Keratinocyte (primary cell): ENCODE data around the gene KCNMA1.

Experiments used
- EZH2 ChIP-seq: IDR thresholded peaks from one replicate; pipeline ENCODE4 v1.6.1; 2012; ENCODE audit warnings: inconsistent platforms, mild to moderate bottlenecking, low read length, moderate library complexity
- TF ChIP-seq, protein P1 (sequence below), 3 experiments: IDR thresholded peaks in 1 of 3; conservative IDR thresholded peaks in 1 of 3; optimal IDR thresholded peaks in 1 of 3; 2 replicates in 2 of 3; 3 replicates in 1 of 3; pipeline versions ENCODE3 to v1.5.1; 2011; ENCODE audit warnings: low read length in 3 of 3, mild to moderate bottlenecking in 3 of 3, moderate library complexity in 2 of 3, control low read depth in 1 of 3, inconsistent platforms in 1 of 3; ENCODE audit not compliant: insufficient read depth in 2 of 3; ENCODE audit errors: extremely low read depth in 1 of 3

DNA sequence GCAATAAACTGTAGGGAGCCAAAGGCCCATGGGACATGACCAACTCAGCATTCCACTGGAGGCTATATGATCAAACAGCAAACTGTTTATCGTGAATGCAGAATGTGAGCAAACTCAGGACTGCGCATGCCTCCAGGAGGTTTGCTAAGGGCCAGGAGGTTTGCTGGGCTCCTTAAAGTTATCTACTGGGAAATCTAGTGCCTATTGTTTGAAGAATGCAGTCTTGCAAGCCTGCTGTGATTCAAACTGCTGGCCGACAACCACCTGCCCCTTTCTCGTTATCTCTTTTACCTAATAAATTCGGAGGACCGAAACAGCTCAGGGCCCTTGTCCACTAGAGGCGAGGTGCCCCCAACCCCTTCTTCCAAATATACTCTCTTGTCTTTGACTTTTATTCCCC, 404.1 kb downstream of the KCNMA1 start:
- TF ChIP-seq, protein P1, sequence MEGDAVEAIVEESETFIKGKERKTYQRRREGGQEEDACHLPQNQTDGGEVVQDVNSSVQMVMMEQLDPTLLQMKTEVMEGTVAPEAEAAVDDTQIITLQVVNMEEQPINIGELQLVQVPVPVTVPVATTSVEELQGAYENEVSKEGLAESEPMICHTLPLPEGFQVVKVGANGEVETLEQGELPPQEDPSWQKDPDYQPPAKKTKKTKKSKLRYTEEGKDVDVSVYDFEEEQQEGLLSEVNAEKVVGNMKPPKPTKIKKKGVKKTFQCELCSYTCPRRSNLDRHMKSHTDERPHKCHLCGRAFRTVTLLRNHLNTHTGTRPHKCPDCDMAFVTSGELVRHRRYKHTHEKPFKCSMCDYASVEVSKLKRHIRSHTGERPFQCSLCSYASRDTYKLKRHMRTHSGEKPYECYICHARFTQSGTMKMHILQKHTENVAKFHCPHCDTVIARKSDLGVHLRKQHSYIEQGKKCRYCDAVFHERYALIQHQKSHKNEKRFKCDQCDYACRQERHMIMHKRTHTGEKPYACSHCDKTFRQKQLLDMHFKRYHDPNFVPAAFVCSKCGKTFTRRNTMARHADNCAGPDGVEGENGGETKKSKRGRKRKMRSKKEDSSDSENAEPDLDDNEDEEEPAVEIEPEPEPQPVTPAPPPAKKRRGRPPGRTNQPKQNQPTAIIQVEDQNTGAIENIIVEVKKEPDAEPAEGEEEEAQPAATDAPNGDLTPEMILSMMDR (optimal IDR thresholded peaks at IDR 0.05 in 1 of 3, IDR thresholded peaks at IDR 0.05 in 1 of 3, conservative IDR thresholded peaks at IDR 0.05 in 1 of 3; ENCODE audit: extremely low read depth in 1 of 3, insufficient read depth in 2 of 3, low read length in 3 of 3) = no peak
- TF ChIP-seq EZH2 = no peak
